ENCODE data around the gene CXCR3.
"Not testable (repeated sequence)": the region's sequence is repeated elsewhere in the genome, so short reads cannot be mapped to it uniquely, and the experiment has no call there.

The CXCR3 gene

GRCh38 chrX:71615056-71615455 is 3.3 kb downstream of the CXCR3 start:
- no peak for TF ChIP-seq CTCF (conservative IDR thresholded peaks at IDR 0.05; ENCODE audit: low read depth, low read length)
- H3K9ac ChIP-seq, result no peak overlapping the region

GRCh38 chrX:71612256-71612655 is 6.1 kb downstream of the CXCR3 start:
- peaks cover 4% of the 10 kb centered on the region for H3K4me1 ChIP-seq (ENCODE audit: low read depth, poor library complexity, severe bottlenecking)
- TF ChIP-seq CTCF (conservative IDR thresholded peaks at IDR 0.05; ENCODE audit: low read depth, low read length), result no peak

More at GRCh38 chrX:71615056-71615455, 3.3 kb downstream of the CXCR3 start:
- no peaks in the 10 kb centered on the region for H3K36me3 ChIP-seq (ENCODE audit: insufficient read depth)
- no peak overlapping the region for H3K27ac ChIP-seq
- H3K27me3 ChIP-seq (ENCODE audit: insufficient read depth, low read depth), result no peaks in the 10 kb centered on the region
- no peaks in the 10 kb centered on the region for H4K20me1 ChIP-seq (ENCODE audit: insufficient read depth)
- H3K4me3 ChIP-seq (IDR thresholded peaks at IDR 0.05; ENCODE audit: insufficient read depth, low read depth, low read length), result no peak overlapping the region
- H3K79me2 ChIP-seq (ENCODE audit: insufficient read depth, low read depth), result no peaks in the 10 kb centered on the region
- no peak overlapping the region for H2AFZ ChIP-seq (ENCODE audit: low read depth)
- H3K4me2 ChIP-seq, result no peak overlapping the region
- H3K4me1 ChIP-seq (ENCODE audit: low read depth, poor library complexity, severe bottlenecking), result peaks cover 32% of the 10 kb centered on the region

GRCh38 chrX:71611736-71612135 is 6.6 kb downstream of the CXCR3 start:
- not testable (repeated sequence) for H3K4me3 ChIP-seq (IDR thresholded peaks at IDR 0.05; ENCODE audit: insufficient read depth, low read depth, low read length); H3K9ac ChIP-seq; H3K27ac ChIP-seq; H3K79me2 ChIP-seq (ENCODE audit: insufficient read depth, low read depth); H2AFZ ChIP-seq (ENCODE audit: low read depth); H3K4me1 ChIP-seq (ENCODE audit: low read depth, poor library complexity, severe bottlenecking); H4K20me1 ChIP-seq (ENCODE audit: insufficient read depth); H3K4me2 ChIP-seq; H3K36me3 ChIP-seq (ENCODE audit: insufficient read depth); H3K27me3 ChIP-seq (ENCODE audit: insufficient read depth, low read depth)

More at GRCh38 chrX:71612256-71612655, 6.1 kb downstream of the CXCR3 start:
- Histone ChIP-seq H4K20me1 (ENCODE audit: insufficient read depth) (no peaks in the 10 kb centered on the region), H3K27me3 (ENCODE audit: insufficient read depth, low read depth) (no peaks in the 10 kb centered on the region), H3K79me2 (ENCODE audit: insufficient read depth, low read depth) (no peaks in the 10 kb centered on the region), H2AFZ (ENCODE audit: low read depth) (no peak overlapping the region), H3K36me3 (ENCODE audit: insufficient read depth) (no peaks in the 10 kb centered on the region), H3K27ac (no peak overlapping the region), H3K4me3 (IDR thresholded peaks at IDR 0.05; ENCODE audit: insufficient read depth, low read depth, low read length) (no peak overlapping the region), H3K9ac (no peak overlapping the region), H3K4me2 (no peak overlapping the region)

- Histone ChIP-seq H3K79me2 (ENCODE audit: insufficient read depth, low read depth) (no peaks in the 10 kb centered on the region), H3K27ac (no peak overlapping the region), H3K27me3 (ENCODE audit: insufficient read depth, low read depth) (no peaks in the 10 kb centered on the region)
Observed at GRCh38 chrX:71609095-71609750, 9.1 kb downstream of the CXCR3 start.

More at GRCh38 chrX:71609095-71609750, 9.1 kb downstream of the CXCR3 start:
- Histone ChIP-seq H4K20me1 (ENCODE audit: insufficient read depth) (no peaks in the 10 kb centered on the region), H3K36me3 (ENCODE audit: insufficient read depth) (no peaks in the 10 kb centered on the region), H2AFZ (ENCODE audit: low read depth) (no peak overlapping the region), H3K9ac (no peak overlapping the region), H3K4me1 (ENCODE audit: low read depth, poor library complexity, severe bottlenecking) (no peaks in the 10 kb centered on the region), H3K4me2 (no peak overlapping the region), H3K4me3 (IDR thresholded peaks at IDR 0.05; ENCODE audit: insufficient read depth, low read depth, low read length) (no peak overlapping the region)
- TF ChIP-seq CTCF (conservative IDR thresholded peaks at IDR 0.05; ENCODE audit: low read depth, low read length), result no peak
